Activated CD8-positive, alpha-beta memory T cell treated with anti-CD3 and anti-CD28 coated beads, Interleukin-2, amount 50 U/mL, for 4 hours (primary cell): Measurements from ENCODE around the gene RCL1.
"Not testable (repeated sequence)": the region's sequence is repeated elsewhere in the genome, so short reads cannot be mapped to it uniquely, and the experiment has no call there.

Experiments
- DNase-seq: peaks from one replicate; pipeline ENCODE4 v3.0.0-alpha.2; 2020

RCL1 gene

DNA sequence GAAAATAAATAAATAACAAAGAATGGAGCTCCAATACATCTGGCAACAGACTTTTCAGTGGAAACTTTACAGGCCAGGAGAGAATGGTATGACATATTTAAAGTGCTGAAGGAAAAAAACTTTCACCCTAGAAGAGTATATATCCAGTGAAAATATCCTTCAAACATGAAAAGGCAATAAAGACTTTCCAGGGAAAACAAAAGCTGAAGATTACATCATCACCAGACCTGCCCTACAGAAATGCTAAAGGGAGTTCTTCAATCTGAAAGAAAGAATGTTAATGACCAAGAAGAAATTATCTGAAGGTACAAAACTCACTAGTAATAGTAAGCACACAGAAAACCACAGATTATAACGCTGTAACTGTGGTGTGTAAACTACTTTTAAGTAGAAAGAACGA, 8.3 kb upstream of the RCL1 start:
- no peak for DNase-seq

DNA sequence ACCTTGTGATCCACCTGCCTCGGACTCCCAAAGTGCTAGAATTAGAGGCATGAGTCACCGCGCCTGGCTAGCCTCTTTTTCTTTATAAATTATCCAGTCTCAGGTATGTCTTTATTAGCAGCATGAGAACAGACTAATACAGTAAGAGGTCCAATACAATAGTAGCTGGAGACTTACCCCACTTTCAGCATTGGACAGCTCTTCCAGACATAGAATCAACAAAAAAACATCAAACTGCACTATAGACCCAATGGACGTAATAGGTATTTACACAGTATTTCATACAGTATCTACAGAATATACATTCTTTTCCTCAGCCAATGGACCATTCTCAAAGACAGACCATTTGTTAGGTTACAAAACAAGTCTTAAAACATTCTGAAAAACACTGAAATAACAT, 6.1 kb upstream of the RCL1 start:
- DNase-seq, result no peak

DNA sequence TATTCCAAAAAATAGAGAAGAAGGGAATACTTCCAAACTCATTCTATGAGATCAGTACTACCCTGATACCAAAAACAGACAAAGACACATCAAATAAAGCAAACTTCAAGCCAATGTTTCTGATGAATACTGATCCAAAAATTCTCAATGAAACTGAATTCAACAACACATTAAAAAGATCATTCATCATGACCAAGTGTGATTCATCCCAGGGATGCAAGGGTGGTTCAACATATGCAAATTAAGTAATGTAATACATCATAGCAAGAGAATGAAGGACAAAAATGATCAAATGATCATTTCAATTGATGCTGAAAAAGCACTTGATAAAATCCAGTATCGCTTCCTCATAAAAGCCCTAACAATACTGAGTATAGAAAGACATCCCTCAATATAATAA, 4.9 kb upstream of the RCL1 start:
- no peak for DNase-seq

DNA sequence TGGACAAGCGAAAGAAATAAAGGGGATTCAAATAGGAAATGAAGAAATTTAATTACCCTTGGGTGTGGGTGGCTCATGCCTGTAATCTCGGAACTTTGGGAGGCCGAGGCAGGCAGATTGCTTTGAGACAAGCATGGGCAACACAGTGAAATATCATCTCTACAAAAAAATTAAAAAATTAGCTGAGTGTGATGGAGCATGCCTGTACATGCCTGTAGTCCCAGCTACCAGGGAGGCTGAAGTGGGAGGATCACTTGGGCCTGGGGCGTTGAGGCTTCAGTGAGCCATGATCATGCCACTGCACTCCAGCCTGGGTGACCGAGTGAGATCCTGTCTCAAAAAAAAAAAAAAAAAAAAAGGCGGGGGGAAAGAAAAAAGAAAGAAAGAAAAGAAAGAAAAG, 4.0 kb upstream of the RCL1 start:
- DNase-seq, result no peak

DNA sequence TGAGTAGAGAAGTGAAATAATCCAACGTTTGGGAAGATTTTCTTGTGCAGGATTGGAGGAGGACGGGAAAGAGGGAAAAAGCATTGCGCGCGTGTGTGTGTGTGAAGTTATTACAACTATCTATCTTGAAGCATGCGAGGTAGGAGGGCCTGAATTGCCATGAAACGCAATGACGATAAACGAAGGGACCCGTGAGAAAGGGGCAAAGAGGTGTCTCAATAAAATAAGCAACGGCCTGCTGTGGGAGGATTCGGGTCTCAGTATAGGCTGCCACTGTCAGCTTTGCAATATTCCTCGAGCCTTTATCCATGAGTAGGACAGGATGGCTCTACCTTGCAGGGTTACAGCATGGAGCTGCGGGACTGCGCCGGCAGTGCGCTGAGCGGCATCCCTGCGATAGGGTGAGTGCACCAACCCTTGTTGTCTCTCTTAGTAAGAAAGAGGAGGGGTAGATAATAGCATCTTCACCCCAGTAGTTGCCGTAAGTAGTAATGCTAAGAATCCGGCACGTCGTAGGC, 631 bp upstream of the RCL1 start:
- no peak for DNase-seq

DNA sequence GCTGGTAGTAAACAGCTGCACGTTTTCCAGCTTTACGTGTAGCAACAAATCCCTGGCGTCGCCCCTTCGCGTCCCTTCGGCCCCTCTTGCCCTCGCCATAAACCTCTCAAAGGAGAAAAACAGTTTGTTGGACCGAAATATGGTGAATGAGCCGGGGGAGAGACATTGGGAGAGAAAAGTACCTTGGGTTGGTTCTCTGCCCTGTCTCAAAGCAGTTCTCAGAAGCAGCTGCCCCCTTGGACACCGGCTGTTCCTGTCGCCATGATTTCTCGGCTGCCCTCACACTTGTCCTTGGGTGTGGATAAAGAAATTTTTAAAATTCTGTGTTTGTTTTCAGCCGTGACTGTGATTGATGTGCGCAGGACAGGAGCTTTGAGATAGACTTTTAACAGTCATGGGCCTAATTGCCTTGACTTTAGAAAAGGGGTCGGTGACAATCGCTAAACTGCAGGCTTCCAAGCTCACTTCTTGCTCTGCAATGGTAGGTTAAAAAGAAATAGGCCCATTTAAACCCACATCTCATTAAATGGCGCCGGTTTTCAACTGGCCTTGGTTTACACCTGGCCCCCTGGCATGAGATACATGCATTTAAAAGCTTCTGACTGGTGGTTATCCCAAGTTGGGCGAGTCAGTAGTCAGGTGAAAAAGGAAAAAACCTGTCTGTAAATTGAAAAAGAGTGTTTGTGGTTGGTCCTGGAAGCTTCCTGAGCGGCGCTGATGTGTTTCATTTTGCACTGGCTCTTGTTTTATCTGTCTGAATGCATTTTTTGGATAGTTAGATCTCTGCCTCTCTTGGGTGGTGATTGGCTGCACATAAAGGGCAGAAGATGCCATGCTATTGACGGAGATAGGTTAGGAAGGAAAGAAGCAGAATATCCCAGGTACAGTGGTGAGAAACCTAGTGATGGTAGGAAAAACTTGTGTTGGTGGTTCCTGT, 983 bp downstream of the RCL1 start:
- DNase-seq, result no peak

DNA sequence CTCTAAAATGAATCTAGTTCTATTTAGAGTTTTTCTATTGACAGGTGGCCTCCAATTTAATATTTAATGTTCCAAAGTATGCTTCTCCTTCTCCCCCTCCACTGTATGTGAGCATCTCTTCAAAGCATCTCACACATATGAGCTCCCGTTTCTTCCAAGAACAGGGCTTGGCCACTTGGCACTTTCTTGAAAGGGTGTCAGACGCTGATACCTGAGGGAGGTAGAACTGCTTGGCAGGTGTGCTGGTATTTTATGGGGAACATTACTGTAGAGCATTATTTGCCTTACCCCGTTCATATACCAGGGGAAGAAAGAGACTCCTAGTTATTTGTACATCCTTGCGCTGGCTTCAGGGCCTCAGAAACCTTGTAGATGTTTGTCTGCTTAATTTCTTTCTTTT, 1.9 kb downstream of the RCL1 start:
- DNase-seq, result no peak

DNA sequence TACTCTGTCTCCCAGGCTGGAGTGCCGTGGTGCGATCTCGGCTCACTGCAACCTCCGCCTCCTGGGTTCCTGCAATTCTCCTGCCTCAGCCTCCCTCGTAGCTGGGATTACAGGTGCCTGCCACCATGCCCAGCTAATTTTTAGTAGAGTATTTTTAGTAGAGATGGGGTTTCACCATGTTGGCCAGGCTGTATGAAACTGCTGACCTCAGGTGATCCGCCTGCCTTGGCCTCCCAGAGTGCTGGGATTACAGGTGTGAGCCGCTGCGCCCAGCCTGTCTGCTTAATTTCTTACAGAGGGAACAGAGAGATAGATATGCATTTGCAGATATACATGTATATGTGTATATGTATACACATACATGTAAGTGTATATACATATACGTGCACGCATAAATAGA, 2.4 kb downstream of the RCL1 start:
- DNase-seq, result not testable (repeated sequence)

DNA sequence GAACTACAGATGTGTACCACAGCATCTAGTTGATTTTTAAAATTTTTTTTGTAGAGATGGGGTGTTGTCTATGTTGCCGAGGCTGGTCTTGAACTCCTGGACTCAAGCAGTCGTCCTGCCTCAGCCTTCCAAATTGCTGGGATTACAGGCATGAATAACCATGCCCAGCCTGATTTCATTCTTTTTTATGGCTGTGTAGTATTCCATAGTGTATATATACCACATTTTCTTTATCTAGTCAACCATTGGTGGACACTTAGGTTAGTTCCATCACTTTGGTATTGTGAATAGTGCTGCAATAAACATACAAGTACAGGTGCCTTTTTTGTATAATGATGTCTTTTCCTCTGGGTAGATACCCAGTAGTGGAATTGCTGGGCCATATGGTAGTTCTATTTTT, 3.8 kb downstream of the RCL1 start:
- no peak for DNase-seq

DNA sequence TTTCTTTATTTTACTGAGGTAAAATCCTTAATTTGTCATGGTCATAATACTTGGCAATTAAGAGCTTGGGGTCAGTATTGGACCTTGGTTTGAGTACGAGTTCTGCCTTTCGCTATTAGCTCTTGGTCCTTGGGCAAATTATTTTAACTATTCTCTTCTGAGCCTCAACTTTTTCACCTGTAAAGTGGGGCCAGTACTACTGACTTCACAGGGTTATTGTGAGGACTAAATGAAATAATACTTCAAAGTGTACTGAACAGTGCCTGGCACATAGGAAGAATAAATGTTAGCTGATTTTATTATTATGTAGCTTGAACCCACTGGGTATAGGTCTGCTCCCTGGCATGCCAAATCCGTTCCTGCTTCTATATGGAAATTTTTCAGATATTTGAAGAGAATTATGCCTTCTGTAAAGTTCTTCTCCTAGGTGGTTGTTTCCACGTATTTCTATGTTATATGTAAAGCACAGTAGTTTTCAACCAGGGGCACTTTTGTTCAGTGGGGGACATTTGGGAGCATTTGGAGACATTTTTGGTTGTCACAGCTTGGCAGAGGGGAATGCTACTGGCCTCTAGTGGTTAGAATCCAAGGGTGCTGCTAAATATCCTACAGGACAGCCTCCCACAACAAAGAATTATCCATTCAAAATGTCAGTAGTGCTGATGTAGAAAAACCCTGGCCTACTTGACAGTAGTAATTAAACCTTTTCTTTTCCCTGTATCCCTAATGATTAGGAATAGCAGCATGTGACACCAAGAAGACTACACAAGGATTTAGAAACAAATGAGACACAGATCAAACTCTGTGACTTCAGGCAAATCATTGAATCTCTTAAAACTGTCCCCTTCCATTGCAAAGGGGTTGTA, 4.5 kb downstream of the RCL1 start:
- DNase-seq, result no peak

DNA sequence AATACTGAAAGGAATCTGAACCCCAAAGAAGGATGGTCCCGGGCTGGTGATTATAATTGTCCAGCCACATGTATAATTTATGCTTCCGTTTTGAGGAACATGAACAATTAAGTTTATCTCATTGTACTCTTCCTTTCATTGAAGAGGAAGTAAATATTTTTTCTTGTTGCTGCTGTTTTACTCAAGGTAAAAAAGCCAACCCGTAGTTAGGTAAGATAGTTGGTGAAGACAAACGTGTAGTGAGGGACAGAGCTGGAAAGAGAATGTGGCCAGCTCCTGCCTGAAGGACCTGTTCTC, 5.1 kb downstream of the RCL1 start:
- DNase-seq, result no peak

DNA sequence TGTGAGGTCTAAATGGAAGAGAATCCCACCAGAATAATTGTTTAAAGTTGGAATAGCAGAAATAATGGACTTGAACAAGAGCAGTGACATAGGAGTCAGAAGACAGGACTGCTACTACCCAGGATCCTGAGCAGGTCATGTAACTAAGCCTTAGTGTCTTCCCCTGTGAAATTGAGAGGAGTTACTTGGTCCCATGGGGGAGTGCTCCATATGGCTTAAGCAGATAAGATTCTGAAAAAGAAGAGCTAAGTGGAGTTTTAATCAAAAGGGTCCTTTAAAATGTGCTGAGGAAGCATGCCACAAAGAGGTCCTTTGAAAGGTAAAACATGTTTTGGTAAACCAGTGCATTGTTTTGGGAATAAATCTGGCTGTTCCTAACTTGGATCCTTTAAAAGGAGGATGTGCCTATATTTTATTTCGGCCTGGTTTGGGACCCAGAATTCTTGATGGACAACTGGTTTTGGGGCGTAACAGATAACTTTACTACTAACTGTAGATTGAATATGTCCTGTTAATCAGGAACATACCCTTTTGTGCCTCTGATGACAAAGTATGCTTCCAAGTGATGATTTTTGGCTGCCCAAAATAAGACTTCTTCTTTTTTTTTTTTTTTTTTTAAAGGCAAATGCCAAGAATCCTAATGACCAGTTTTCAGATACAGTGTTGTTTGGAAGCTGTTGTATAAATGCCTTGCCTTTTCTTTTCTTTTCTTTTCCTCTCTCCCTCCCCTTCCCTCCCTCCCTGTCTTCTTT, 5.7 kb downstream of the RCL1 start:
- DNase-seq, result no peak

DNA sequence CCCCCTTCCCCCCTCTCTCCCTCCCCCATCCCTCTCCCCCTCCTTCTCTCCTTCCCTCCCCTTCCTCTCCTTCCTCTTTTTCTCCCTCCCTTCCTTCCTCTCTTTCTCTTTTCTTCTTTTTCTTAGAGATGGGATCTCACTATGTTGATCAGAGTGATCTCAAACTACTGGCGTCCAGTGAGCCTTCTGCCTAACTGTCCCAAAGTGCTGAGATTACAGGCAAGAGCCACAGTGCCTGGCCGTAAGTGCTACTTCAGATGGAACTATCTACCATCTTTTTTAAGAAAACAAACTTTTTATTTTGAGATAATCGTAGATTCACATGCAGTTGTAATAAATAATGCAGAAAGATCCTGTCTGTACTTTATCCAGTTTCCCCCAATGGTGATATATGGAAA, 6.3 kb downstream of the RCL1 start:
- DNase-seq, result no peak

DNA sequence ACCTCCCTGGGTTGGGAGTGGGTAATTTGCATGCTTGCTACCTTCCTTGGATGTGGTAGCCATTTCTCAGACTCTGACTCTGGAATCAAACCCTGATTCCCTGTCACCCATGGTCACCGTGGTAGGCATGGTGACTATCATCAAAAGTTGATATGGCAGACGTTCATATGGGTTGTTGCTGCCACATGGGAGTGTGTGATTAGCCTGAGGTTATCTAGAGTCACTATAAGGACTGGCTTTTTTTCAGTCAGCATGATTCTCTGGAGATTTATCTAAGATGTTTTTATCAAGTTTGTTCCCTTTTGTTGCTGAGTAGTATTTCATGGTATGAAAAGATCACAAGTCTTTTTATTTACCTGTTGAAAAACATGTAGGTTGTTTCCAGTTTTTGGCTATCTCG, 7.0 kb downstream of the RCL1 start:
- no peak for DNase-seq

DNA sequence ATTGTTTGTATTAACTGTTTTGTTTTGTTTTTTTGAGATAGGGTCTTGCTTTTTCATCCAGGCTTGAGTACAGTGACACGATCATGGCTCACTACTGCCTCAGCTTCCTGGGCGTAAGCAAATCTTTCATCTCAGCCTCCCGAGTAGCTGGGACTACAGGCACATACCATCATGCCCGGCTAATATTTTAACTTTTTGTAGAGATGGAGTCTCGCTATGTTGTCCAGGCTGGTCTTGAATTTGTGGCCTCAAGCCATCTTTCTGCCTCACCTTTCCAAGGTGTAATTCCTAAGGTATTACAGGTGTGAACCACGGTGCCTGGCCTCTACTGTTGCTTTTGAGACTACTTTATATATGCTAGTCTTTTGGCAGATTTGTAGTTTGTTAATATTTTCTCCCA, 8.4 kb downstream of the RCL1 start:
- DNase-seq, result no peak

DNA sequence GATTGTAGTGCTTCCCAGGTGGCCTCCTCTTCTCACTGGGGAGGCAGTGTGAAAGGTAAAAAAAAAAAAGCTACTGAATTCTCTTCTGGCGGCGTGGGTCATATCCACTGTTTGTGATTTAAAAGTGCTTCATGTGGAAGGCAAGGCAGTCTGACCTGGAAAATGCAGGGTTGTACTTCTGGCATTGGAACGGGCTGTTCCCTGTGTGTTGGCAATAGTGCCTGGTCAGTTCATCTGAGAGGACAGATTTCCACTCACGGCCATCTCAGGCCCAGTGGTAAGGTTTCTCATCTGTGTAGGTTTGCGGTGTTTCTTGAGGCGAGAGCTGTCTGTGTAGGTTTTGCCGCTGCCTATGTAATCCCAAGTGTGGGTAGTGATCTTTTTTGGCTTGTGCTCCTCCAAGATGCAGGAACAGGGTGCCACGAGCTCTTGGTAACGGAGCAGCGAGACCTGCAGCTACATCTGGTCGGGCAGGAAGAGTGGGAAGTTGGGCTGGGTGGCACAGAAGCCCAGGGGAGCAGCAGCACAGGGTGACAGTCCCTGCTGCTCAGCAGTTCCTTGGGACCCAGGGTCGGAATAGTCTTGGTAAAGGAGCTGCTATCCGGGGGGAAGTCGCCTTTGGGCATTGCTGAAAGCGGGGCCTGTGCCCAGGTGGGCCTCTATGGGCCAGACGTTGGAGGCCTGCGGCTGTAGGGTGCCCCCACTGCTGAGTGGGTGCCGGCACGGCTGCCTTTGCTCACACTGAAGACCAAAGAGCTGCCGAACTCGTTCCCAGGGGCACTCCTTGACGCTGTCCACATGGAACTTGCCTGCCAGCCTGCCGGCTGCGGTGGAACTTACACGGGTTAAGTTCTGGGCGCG, 11.2 kb downstream of the RCL1 start:
- DNase-seq, result no peak

DNA sequence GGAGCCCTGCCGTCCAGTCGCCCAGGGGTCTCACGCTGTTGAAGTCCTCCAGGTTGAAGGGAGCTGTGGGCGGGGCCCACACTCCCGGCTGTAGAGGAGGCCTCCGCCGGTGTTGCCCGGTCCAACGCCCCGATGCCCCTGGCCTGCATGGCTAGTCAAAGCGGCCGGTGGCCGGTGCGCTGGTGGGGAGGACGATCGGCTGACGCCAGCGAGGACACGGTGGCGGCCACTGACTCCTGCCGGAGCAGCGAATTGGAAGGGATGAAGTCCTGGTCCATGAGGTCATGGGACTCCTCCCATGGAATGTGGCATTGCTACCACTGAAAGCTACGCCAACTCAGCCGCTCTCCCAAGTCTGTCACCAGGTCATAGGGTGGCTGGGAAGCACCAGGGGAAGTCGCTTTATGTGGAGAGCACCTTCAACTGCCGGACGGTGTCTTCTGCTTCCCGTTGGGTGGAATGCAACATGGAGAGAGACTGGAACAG, 11.8 kb downstream of the RCL1 start:
- no peak for DNase-seq

DNA sequence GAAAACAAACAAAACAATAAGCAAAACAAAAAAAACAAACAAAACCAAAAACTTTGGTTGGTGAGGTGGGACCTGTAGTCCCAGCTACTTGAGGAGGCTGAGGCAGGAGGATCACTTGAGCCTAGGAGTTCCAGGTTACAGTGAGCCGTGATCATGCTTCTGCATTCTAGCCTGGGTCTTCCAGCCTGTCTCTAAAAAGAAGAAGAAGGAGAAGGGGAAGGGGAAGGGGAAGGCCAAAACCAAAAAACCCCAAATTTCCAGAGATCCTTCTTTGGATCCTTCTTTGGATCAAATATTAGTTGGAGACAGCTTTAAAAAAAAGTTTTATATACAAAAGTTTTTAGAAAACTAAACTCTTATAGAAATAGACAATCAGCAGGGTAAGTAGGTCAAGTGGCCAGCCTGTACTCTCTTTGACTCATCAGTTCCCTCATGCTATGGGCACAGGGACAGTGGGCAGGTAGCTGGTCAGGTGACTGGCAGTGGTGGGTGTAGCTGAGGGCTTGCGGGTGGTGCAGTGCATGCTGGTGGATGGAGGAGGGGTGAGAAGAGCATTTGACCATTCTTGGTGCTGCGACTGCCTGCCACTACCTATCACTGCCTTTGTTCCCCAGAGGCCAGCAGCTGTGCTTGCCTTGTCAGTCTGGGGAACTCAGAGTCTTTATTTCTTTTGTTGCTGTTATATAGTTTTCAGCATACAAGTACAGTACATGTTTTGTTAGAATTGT, 12.6 kb downstream of the RCL1 start:
- no peak for DNase-seq

DNA sequence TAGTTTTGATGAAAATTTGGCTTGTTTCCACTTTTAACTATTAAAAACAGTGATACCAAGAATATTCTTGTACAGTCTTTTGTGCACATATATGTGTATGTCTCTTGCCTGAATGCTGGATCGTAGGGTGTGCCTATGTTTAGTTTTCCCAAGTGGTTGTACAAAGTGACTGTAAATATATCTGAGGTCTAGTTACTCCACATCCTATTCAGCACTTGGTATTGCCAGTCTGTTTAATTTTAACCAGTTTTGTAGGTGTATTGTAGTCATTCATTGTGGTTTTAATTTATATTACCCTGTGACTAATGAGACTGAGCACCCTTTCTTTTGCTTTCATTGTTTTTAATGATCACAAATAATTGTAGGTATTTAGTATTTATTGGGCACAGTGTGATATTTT, 17.8 kb downstream of the RCL1 start:
- no peak for DNase-seq

DNA sequence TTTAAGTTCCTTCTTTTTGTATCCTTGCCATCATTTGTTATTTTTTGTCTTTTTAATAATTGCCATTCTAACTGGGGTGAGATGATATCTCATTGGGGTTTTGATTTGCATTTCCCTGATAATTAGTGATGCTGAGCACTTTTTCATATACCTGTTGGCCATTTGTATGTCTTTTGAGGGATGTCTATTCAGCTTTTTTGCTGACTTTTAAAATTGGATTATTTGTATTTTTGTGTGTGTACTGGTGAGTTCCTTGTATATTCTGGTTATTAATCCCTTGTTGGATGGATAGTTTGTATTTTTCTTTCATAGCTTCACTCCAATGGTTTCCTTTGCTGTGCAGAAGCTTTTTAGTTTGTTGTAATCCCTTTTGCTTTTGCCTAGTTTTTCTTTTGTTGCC, 19.1 kb downstream of the RCL1 start:
- no peak for DNase-seq

DNA sequence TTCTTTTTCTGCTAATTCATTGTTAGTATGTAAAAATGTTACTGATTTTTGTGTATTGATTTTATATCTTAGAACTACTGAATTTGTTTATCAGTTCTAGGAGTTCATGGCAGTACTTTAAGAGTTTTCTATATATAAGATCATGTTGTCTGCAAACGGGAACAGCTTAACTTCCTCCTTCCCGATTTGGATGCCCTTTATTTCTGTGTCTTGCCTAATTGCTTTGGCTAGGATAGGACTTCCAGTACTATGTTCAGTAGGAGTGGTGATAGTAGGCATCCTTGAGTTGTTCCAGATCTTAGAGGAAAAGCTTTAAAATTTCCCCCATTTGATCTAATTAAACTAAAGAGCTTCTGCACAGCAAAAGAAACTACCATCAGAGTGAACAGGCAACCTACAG, 20.1 kb downstream of the RCL1 start:
- DNase-seq, result no peak

DNA sequence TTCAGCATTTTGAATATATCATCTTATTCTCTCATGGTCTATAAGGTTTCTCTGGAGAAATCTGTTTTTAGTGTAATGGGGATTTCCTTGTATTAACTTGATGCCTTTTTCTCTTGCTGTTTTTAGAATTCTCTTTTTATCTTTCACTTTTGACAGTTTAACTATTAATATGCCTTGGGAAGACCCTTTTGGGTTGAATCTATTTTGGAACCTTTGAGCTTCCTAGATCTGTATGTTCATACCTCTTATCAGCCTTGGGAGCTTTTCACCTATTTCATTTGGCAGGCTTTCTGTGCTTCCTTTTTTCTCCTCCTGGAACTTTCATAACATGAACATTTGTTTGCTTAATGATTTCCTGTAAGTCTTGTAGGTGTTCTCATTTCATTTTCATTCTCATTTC, 22.2 kb downstream of the RCL1 start:
- no peak for DNase-seq
